Neural progenitor cell (in vitro differentiated cells): Measurements from ENCODE around the gene KAZN. TPM values are rescaled to one million over a fixed set of nuclear protein-coding genes. Genes with fewer than 3 reads are reported as not detected.

Experiments
- DNase-seq: peaks from one replicate; pipeline ENCODE4 v3.0.0-alpha.2; 2016; ENCODE audit warnings: low spot score
- H2AFZ ChIP-seq: fragments of 200-600 bp; sonication (generic); replicated peaks from 2 replicates; pipeline ENCODE4 v1.6.1; 2016; ENCODE audit warnings: antibody characterized with exemption
- H3F3A ChIP-seq: fragments of 200-600 bp; sonication (generic); 2 replicates; pipeline ENCODE4 v1.6.1; 2016; ENCODE audit warnings: antibody characterized with exemption, low read depth
- H3K27ac ChIP-seq: fragments of 200-600 bp; sonication (generic); 2 replicates; pipeline ENCODE4 v1.5.1; 2016; ENCODE audit warnings: mild to moderate bottlenecking
- H3K27me3 ChIP-seq: fragments of 200-600 bp; sonication (generic); 2 replicates; pipeline ENCODE4 v1.6.1; 2016; ENCODE audit warnings: mild to moderate bottlenecking, moderate library complexity
- H3K36me3 ChIP-seq: fragments of 200-600 bp; sonication (generic); 2 replicates; pipeline ENCODE4 v1.5.1; 2016
- H3K4me1 ChIP-seq: fragments of 200-600 bp; sonication (generic); 2 replicates; pipeline ENCODE4 v1.6.1; 2016; ENCODE audit warnings: mixed run types
- H3K4me2 ChIP-seq: fragments of 200-600 bp; sonication (generic); 2 replicates; pipeline ENCODE4 v1.6.1; 2016
- H3K4me3 ChIP-seq: fragments of 200-600 bp; sonication (generic); 2 replicates; pipeline ENCODE4 v1.5.1; 2016
- H3K79me2 ChIP-seq: fragments of 200-600 bp; sonication (generic); 2 replicates; pipeline ENCODE4 v1.6.1; 2016; ENCODE audit warnings: low read depth
- H3K9ac ChIP-seq: fragments of 200-600 bp; sonication (generic); 2 replicates; pipeline ENCODE4 v1.6.1; 2016
- H3K9me3 ChIP-seq: fragments of 200-600 bp; sonication (generic); 2 replicates; pipeline ENCODE4 v1.5.1; 2016; ENCODE audit warnings: low read depth
- H4K20me1 ChIP-seq: fragments of 200-600 bp; sonication (generic); 2 replicates; pipeline ENCODE4 v1.6.1; 2016; ENCODE audit warnings: low read depth
- H3K27ac Mint-ChIP-seq: 3 replicates; pipeline ENCODE4 v1.8.0; 2021; ENCODE audit warnings: mixed read lengths
- H3K27me3 Mint-ChIP-seq: 2 replicates; pipeline ENCODE4 v1.8.0; 2022; ENCODE audit warnings: low read depth, mild to moderate bottlenecking, inconsistent platforms, moderate library complexity, mixed read lengths; ENCODE audit not compliant: insufficient read depth
- H3K36me3 Mint-ChIP-seq: 3 replicates; pipeline ENCODE4 v1.8.0; 2021; ENCODE audit warnings: mixed read lengths
- H3K4me1 Mint-ChIP-seq: 3 replicates; pipeline ENCODE4 v1.8.0; 2021; ENCODE audit warnings: mixed read lengths
- H3K4me3 Mint-ChIP-seq: 3 replicates; pipeline ENCODE4 v1.8.0; 2021; ENCODE audit warnings: mild to moderate bottlenecking, moderate library complexity, mixed read lengths
- H3K9me3 Mint-ChIP-seq: 3 replicates; pipeline ENCODE4 v1.8.0; 2020; ENCODE audit warnings: mixed read lengths
- CTCF ChIP-seq: fragments of 200-600 bp; sonication (generic); IDR thresholded peaks from 2 replicates; pipeline ENCODE4 v1.5.1; 2017; ENCODE audit warnings: antibody characterized with exemption, mild to moderate bottlenecking
- EZH2 ChIP-seq: fragments of 200-600 bp; sonication (generic); IDR thresholded peaks from 2 replicates; pipeline ENCODE4 v1.6.1; 2017; ENCODE audit warnings: antibody characterized with exemption, mild to moderate bottlenecking, moderate library complexity
- EZH2phosphoT487 ChIP-seq: fragments of 200-600 bp; sonication (generic); IDR thresholded peaks from 2 replicates; pipeline ENCODE4 v1.6.1; 2017; ENCODE audit warnings: antibody characterized with exemption
- total RNA-seq: library from RNA; depleted of rRNA; stranded (reverse); fragments of >200 nt; gene quantifications from 2 replicates; pipeline ENCODE4 v1.2.3, GENCODE V29; 2015; ENCODE audit warnings: low replicate concordance

KAZN gene
- total RNA-seq, 1 donor from 2014 or later = 6.1 TPM

- Histone ChIP-seq H3K79me2 (no peaks in the 10 kb centered on the region), H3F3A (no peaks in the 10 kb centered on the region), H2AFZ (no peak overlapping the region), H3K9me3 (no peaks in the 10 kb centered on the region), H3K36me3 (no peaks in the 10 kb centered on the region), H3K4me3 (no peak overlapping the region), H4K20me1 (no peaks in the 10 kb centered on the region), H3K4me2 (no peak overlapping the region), H3K4me1 (peaks cover 1% of the 10 kb centered on the region), H3K27me3 (no peaks in the 10 kb centered on the region), H3K9ac (no peak overlapping the region), H3K27ac (no peak overlapping the region)
- peaks cover 8% of the 10 kb centered on the region for H3K9me3 Mint-ChIP-seq
- H3K27ac Mint-ChIP-seq = no peak overlapping the region
- no peak overlapping the region for H3K4me3 Mint-ChIP-seq
- H3K4me1 Mint-ChIP-seq = peaks cover 13% of the 10 kb centered on the region
- no peak for DNase-seq
- TF ChIP-seq CTCF (no peak), EZH2 (no peak), EZH2phosphoT487 (no peak)
- peaks cover 5% of the 10 kb centered on the region for H3K27me3 Mint-ChIP-seq
- H3K36me3 Mint-ChIP-seq = peaks cover 6% of the 10 kb centered on the region
Measured at GRCh38 chr1:14955976-14956375, 357.5 kb downstream of the KAZN start.

- H3K27ac Mint-ChIP-seq = no peak overlapping the region
- no peaks in the 10 kb centered on the region for H3K79me2 ChIP-seq
- H3K27me3 Mint-ChIP-seq = peaks cover 5% of the 10 kb centered on the region
Measured at GRCh38 chr1:14956579-14957195, 358.2 kb downstream of the KAZN start.

GRCh38 chr1:14957375-14958098 is 359.1 kb downstream of the KAZN start:
- H3K9me3 ChIP-seq = no peaks in the 10 kb centered on the region
- H3K9ac ChIP-seq = no peak overlapping the region
- no peaks in the 10 kb centered on the region for H3K27me3 ChIP-seq
- peaks cover 10% of the 10 kb centered on the region for H3K4me1 Mint-ChIP-seq
- H3K79me2 ChIP-seq = no peaks in the 10 kb centered on the region
- H3K27ac ChIP-seq = no peak overlapping the region
- no peak overlapping the region for H3K4me3 Mint-ChIP-seq
- H3K27me3 Mint-ChIP-seq = peaks cover 5% of the 10 kb centered on the region
- no peak overlapping the region for H3K4me3 ChIP-seq
- H2AFZ ChIP-seq = no peak overlapping the region
- H3K4me1 ChIP-seq = no peaks in the 10 kb centered on the region
- no peaks in the 10 kb centered on the region for H4K20me1 ChIP-seq
- H3K36me3 Mint-ChIP-seq = peaks cover 13% of the 10 kb centered on the region
- H3K4me2 ChIP-seq = no peak overlapping the region
- DNase-seq = no peak
- TF ChIP-seq EZH2phosphoT487 = no peak
- TF ChIP-seq EZH2 = no peak
- no peak for TF ChIP-seq CTCF
- H3K27ac Mint-ChIP-seq = peak overlapping the region; percentile 89
- no peaks in the 10 kb centered on the region for H3F3A ChIP-seq
- H3K36me3 ChIP-seq = no peaks in the 10 kb centered on the region
- H3K9me3 Mint-ChIP-seq = peaks cover 5% of the 10 kb centered on the region

More at GRCh38 chr1:14956579-14957195, 358.2 kb downstream of the KAZN start:
- Histone ChIP-seq H2AFZ (no peak overlapping the region), H3K36me3 (no peaks in the 10 kb centered on the region), H3K4me2 (no peak overlapping the region), H3K9ac (no peak overlapping the region), H4K20me1 (no peaks in the 10 kb centered on the region), H3K4me3 (no peak overlapping the region), H3K9me3 (no peaks in the 10 kb centered on the region), H3K27me3 (no peaks in the 10 kb centered on the region), H3F3A (no peaks in the 10 kb centered on the region), H3K27ac (no peak overlapping the region), H3K4me1 (no peaks in the 10 kb centered on the region)
- no peak for DNase-seq
- no peak for TF ChIP-seq EZH2
- TF ChIP-seq CTCF = no peak
- TF ChIP-seq EZH2phosphoT487 = no peak
- Mint-ChIP-seq H3K36me3 (peaks cover 10% of the 10 kb centered on the region), H3K4me1 (peaks cover 10% of the 10 kb centered on the region), H3K9me3 (peaks cover 8% of the 10 kb centered on the region), H3K4me3 (no peak overlapping the region)
